Cardiac fibroblast (primary cell): ENCODE measurements around the gene STK11.

Experiments used
- DNase-seq, 2 donors: peaks; one replicate each; pipeline versions ENCODE4 v3.0.0 to v3.0.0-alpha.2; 2010; ENCODE audit warnings: low read depth in 2 of 2
- H3K4me3 ChIP-seq, 2 donors: replicated peaks in 1 of 2; 1 replicate in 1 of 2; 2 replicates in 1 of 2; pipeline ENCODE4 v1.5.1; 2011; ENCODE audit warnings: low read depth in 2 of 2, low read length in 2 of 2, mild to moderate bottlenecking in 2 of 2, moderate library complexity in 1 of 2
- TF ChIP-seq, protein P1 (sequence below): IDR thresholded peaks from one replicate; pipeline ENCODE4 v1.5.1; 2011; ENCODE audit warnings: low read depth, mild to moderate bottlenecking, low read length, inconsistent platforms

Gene STK11

DNA sequence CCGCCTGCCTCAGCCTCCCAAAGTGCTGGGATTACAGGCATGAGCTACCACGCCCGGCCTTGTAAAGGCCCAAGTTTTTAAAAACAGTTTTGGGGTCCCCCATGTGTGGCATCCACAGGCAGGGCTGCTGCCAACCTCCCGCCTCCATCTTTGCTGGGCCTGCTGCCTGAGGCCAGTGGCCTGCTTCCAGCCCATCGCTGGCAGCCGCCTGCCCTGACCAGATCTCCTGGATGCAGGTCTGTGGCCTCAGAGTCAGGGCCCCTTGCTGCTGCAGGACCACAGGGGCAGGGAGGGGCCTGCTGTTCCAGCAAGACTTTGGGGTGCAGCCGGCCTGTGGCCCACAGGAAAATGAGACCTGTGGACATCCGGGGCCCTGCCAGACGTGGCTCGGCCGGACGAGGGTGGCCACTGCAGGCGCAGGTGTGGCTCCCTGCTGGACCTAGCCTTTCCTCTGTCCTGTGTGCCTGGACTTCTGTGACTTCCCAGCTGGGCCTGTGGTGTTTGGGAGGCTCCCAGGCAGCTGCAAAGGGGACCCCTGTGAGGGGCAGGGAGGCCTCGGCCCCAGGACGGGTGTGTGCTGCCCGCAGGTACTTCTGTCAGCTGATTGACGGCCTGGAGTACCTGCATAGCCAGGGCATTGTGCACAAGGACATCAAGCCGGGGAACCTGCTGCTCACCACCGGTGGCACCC, 14.4 kb downstream of the STK11 start:
- TF ChIP-seq, protein P1, sequence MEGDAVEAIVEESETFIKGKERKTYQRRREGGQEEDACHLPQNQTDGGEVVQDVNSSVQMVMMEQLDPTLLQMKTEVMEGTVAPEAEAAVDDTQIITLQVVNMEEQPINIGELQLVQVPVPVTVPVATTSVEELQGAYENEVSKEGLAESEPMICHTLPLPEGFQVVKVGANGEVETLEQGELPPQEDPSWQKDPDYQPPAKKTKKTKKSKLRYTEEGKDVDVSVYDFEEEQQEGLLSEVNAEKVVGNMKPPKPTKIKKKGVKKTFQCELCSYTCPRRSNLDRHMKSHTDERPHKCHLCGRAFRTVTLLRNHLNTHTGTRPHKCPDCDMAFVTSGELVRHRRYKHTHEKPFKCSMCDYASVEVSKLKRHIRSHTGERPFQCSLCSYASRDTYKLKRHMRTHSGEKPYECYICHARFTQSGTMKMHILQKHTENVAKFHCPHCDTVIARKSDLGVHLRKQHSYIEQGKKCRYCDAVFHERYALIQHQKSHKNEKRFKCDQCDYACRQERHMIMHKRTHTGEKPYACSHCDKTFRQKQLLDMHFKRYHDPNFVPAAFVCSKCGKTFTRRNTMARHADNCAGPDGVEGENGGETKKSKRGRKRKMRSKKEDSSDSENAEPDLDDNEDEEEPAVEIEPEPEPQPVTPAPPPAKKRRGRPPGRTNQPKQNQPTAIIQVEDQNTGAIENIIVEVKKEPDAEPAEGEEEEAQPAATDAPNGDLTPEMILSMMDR, result no peak
- no peak for DNase-seq

DNA sequence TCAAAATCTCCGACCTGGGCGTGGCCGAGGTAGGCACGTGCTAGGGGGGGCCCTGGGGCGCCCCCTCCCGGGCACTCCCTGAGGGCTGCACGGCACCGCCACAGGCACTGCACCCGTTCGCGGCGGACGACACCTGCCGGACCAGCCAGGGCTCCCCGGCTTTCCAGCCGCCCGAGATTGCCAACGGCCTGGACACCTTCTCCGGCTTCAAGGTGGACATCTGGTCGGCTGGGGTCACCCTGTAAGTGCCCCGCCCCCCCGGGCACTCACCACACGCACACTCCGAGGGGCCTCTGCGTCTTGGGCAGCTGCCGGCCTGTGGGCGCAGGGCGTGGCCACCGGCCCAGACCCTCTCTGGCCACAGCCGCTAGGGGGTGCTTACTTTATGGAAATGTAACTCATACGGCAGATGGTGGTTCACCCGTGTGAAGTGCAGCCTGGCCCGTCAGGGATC, 14.9 kb downstream of the STK11 start:
- DNase-seq, result no peak
- TF ChIP-seq, protein P1, result peak; percentile 4
- no peak overlapping the region for H3K4me3 ChIP-seq

More for the DNA sequence above, 14.4 kb downstream of the STK11 start:
- no peak overlapping the region for H3K4me3 ChIP-seq

GRCh38 chr19:1220976-1221903, 15.7 kb downstream of the STK11 start:
- peak; percentile 58 to 68 for DNase-seq
- TF ChIP-seq, protein P1, result peak; percentile 78
- H3K4me3 ChIP-seq, result no peak overlapping the region

DNA sequence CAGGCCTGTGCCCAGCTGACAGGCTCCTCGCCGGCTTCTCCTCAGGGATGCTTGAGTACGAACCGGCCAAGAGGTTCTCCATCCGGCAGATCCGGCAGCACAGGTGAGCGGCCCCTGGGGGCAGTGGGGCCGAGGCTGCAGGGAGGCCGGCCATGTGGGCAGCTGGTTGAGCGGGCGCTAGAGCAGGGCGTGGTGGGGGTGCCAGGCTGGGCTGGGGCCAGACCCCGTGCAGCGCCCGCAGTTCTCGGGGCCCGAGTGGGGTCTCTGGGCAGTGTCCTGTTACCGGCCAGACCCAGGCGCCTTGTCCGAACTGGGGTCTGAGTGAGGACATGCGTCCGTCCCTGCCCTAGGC, 16.3 kb downstream of the STK11 start:
- H3K4me3 ChIP-seq, result no peak overlapping the region
- TF ChIP-seq, protein P1, result no peak
- DNase-seq, result no peak

DNA sequence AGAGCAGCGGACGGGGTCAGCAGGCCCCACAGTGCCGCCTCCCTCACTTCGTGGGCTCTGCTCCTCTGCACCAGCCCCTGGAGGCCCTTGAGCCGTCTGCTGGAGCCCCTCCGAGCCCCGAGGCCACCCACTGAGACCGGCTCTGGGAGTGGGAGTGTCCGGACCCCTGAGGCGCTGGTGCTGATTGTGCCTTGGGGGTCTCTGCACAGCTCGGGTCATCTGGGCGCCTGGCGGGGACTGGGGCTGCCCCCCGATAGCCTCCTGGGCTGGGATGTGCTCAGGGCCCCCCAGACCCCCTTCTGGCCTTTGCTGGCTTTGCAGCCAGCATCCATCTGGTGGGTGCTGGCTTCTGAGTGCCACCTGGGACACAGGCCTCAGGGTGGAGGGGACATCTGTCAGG, 16.8 kb downstream of the STK11 start:
- no peak for DNase-seq
- H3K4me3 ChIP-seq, result no peak overlapping the region
- TF ChIP-seq, protein P1, result peak; percentile 9

- H3K4me3 ChIP-seq, result no peak overlapping the region
- TF ChIP-seq, protein P1, result peak; percentile 53
- DNase-seq, result peak; percentile 51 to 60
Measured at GRCh38 chr19:1223018-1223855, 17.7 kb downstream of the STK11 start.
